HepG2 (cell line): ENCODE results near the gene CTSW. TPM values are rescaled to one million over a fixed set of nuclear protein-coding genes. Genes with fewer than 3 reads are reported as not detected.

Experiments used
- ATF7-NPFF ChIP-seq: sonication (generic); formaldehyde crosslinking; IDR thresholded peaks from 2 replicates; pipeline ENCODE4 v1.8.1; 2023; ENCODE audit warnings: mild to moderate bottlenecking, low read depth, missing genetic modification reagents, moderate library complexity
- ELF3 ChIP-seq: IDR thresholded peaks from 2 replicates; pipeline ENCODE4 v1.6.1; 2016; ENCODE audit warnings: missing genetic modification reagents, missing compliant biosample characterization
- HOXA3 ChIP-seq: sonication (generic); formaldehyde crosslinking; IDR thresholded peaks from 2 replicates; pipeline ENCODE4 v1.5.0; 2020; ENCODE audit warnings: missing genetic modification reagents
- MXI1 ChIP-seq: IDR thresholded peaks from 3 replicates; pipeline ENCODE4 v1.6.1; 2012; ENCODE audit warnings: low read depth, low read length, inconsistent platforms, borderline replicate concordance
- RBM39 ChIP-seq: fragments of 200-400 bp; formaldehyde crosslinking; IDR thresholded peaks from one replicate; pipeline ENCODE4 v1.6.1; 2018; ENCODE audit warnings: antibody characterized with exemption, mild to moderate bottlenecking, low read depth, low read length; ENCODE audit not compliant: poor library complexity, severe bottlenecking
- RFX1 ChIP-seq: fragments of 450-650 bp; IDR thresholded peaks from 2 replicates; pipeline ENCODE4 v1.6.1; 2017
- SMARCE1 ChIP-seq: fragments of 450-650 bp; IDR thresholded peaks from 2 replicates; pipeline ENCODE4 v1.6.1; 2017; ENCODE audit warnings: borderline replicate concordance
- SOX13 ChIP-seq, 3 experiments: fragments of 450-650 bp in 1 of 3; sonication (generic) in 1 of 3; formaldehyde crosslinking in 1 of 3; IDR thresholded peaks in 2 of 3; conservative IDR thresholded peaks in 1 of 3; 2 replicates each; pipeline versions ENCODE4 v1.5.0 to v1.6.1; 2016 to 2020; ENCODE audit warnings: antibody characterized with exemption in 1 of 3, mild to moderate bottlenecking in 1 of 3, missing compliant biosample characterization in 1 of 3, missing genetic modification reagents in 1 of 3, moderate library complexity in 1 of 3
- SP1 ChIP-seq, 2 experiments: fragments of 450-650 bp in 1 of 2; sonication (generic) in 1 of 2; formaldehyde crosslinking in 1 of 2; IDR thresholded peaks; 2 replicates each; pipeline versions ENCODE4 v1.4.0 to v1.6.1; 2016 to 2020; ENCODE audit warnings: missing genetic modification reagents in 1 of 2
- TAF1 ChIP-seq: sonication (generic); formaldehyde crosslinking; IDR thresholded peaks from 2 replicates; pipeline ENCODE4 v1.4.0; 2020; ENCODE audit warnings: missing genetic modification reagents
- TBX2 ChIP-seq: sonication (generic); formaldehyde crosslinking; IDR thresholded peaks from 2 replicates; pipeline ENCODE4 v1.5.0; 2020; ENCODE audit warnings: missing genetic modification reagents, mild to moderate bottlenecking, borderline replicate concordance
- TOE1 ChIP-seq: sonication (generic); formaldehyde crosslinking; IDR thresholded peaks from 2 replicates; pipeline ENCODE4 v1.4.0; 2020; ENCODE audit warnings: mild to moderate bottlenecking, missing genetic modification reagents
- YY1 ChIP-seq: IDR thresholded peaks from 2 replicates; pipeline ENCODE4 v1.6.1; 2011; ENCODE audit warnings: low read length, low read depth, moderate library complexity, mild to moderate bottlenecking; ENCODE audit not compliant: insufficient read depth, insufficient replicate concordance
- ZMAT3 ChIP-seq: sonication (generic); formaldehyde crosslinking; conservative IDR thresholded peaks from 2 replicates; pipeline ENCODE4 v1.7.0; 2021; ENCODE audit warnings: missing genetic modification reagents
- ZNF143 ChIP-seq: sonication (generic); formaldehyde crosslinking; IDR thresholded peaks from 2 replicates; pipeline ENCODE4 v1.4.0; 2020; ENCODE audit warnings: missing genetic modification reagents
- ZNF20 ChIP-seq: sonication (generic); formaldehyde crosslinking; IDR thresholded peaks from 2 replicates; pipeline ENCODE4 v1.4.0; 2020; ENCODE audit warnings: mild to moderate bottlenecking, moderate library complexity, missing genetic modification reagents
- polyA plus RNA-seq, 8 experiments: library from polyadenylated mRNA; depleted of rRNA in 3 of 8; stranded (reverse) in 7 of 8; unstranded in 1 of 8; fragments of >200 nt; fragmentation: Illumina TruSeq in 4 of 8; extraction: Trizol in 4 of 8; gene quantifications; 2 replicates each; pipeline versions ENCODE4 v1.2.1 to v1.2.3, GENCODE V29; 2011 to 2016; ENCODE audit warnings: low read depth in 4 of 8, missing spikeins in 1 of 8, mixed read lengths in 1 of 8; ENCODE audit not compliant: insufficient read depth in 1 of 8
- total RNA-seq, 5 experiments: library from RNA; depleted of rRNA; stranded (reverse); fragments of >200 nt; fragmentation: Illumina TruSeq; extraction: Trizol; gene quantifications; 2 replicates each; pipeline ENCODE4 v1.2.3, GENCODE V29; 2016; ENCODE audit warnings: low read depth in 1 of 5
- TF ChIP-seq, protein P1 (sequence below): sonication (generic); formaldehyde crosslinking; IDR thresholded peaks from 2 replicates; pipeline ENCODE4 v1.8.1; 2023; ENCODE audit warnings: mild to moderate bottlenecking, moderate library complexity, missing genetic modification reagents
- TF ChIP-seq, protein P2 (sequence below): IDR thresholded peaks from 2 replicates; pipeline ENCODE4 v1.6.1; 2018; ENCODE audit warnings: missing genetic modification reagents
- TF ChIP-seq, protein P3 (sequence below): sonication (generic); formaldehyde crosslinking; conservative IDR thresholded peaks from 2 replicates; pipeline ENCODE4 v1.4.0; 2020; ENCODE audit warnings: mild to moderate bottlenecking, missing genetic modification reagents, moderate library complexity
- TF ChIP-seq, protein P4 (sequence below): sonication (generic); formaldehyde crosslinking; IDR thresholded peaks from 2 replicates; pipeline ENCODE4 v1.4.0; 2020; ENCODE audit warnings: missing genetic modification reagents, low read depth, mild to moderate bottlenecking, borderline replicate concordance
- TF ChIP-seq, protein P5 (sequence below): sonication (generic); formaldehyde crosslinking; IDR thresholded peaks from 2 replicates; pipeline ENCODE4 v1.5.1; 2020; ENCODE audit warnings: missing genetic modification reagents, mild to moderate bottlenecking, borderline replicate concordance

Gene CTSW
- total and polyA plus RNA-seq, 2 of the 13 experiments (the other 11 are each of a cell fraction or from before 2014, with no cell fraction given), result 0.09 TPM; not detected in 1

DNA sequence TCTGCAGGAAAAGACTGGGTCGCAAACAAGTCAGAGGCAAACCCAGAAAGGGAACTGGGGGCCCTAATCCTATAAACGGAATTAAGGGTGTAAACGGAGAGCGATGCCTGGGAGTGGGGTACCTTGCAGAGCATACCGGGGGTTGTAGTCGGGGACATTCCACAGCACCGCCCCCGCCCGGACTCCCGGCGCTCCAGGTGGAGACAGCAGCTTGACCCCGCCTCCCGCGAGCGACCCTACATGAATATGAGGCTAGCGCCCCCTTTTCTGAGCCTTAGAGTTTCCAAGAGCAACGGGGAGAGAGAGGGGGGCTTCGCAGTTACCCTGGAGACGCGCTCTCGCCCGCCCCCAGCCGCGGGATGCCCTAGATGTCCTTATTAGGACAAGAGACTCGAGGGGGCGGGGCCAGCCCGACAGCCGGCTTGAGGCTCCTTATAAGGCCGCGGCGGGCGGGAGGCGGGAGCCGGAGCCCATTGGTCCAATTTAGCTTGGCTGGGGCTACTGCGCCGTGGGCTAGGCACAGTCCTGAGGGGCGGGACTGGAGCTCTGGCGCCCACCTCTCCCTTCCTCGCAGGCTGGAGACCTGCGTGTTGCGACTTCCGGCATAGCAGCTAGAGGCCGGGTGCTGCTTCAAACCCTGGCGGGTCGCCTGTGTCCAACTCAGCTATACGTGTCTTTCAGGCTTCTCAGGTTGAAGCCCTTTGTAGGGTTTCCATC is 20.4 kb upstream of the CTSW start (continued):
- TF ChIP-seq ZMAT3 (0 out of 2 replicates have a peak, but pooled peaks have one; percentile 58), YY1 (peak; percentile 15), ELF3 (CRISPR knock-in tag) (peak; percentile 67), ZNF20 (CRISPR knock-in tag) (no peak), MXI1 (peak; percentile 44; the same call in 1 of the 3 replicates), RBM39 (peak; percentile 39), ATF7-NPFF (CRISPR knock-in tag) (no peak), SP1 (IDR thresholded peaks at IDR 0.05) (no peak), SP1 (CRISPR knock-in tag; IDR thresholded peaks at IDR 0.05) (peak; percentile 68; the same call in 1 of the 2 replicates), TBX2 (CRISPR knock-in tag) (peak; percentile 41), SOX13 (IDR thresholded peaks at IDR 0.05) (no peak), SOX13 (CRISPR knock-in tag; conservative IDR thresholded peaks at IDR 0.05 in 1 of 2, IDR thresholded peaks at IDR 0.05 in 1 of 2) (peak in 1 of 2 experiments; percentile 12; a peak in 1 of 4 replicates), ZNF143 (peak; percentile 67; the same call in 1 of the 2 replicates), TOE1 (0 out of 2 replicates have a peak, but pooled peaks have one; percentile 13), SMARCE1 (no peak), TAF1 (peak; percentile 66), HOXA3 (CRISPR knock-in tag) (peak; percentile 43; the same call in 1 of the 2 replicates), RFX1 (peak; percentile 71)
- TF ChIP-seq, protein P1, sequence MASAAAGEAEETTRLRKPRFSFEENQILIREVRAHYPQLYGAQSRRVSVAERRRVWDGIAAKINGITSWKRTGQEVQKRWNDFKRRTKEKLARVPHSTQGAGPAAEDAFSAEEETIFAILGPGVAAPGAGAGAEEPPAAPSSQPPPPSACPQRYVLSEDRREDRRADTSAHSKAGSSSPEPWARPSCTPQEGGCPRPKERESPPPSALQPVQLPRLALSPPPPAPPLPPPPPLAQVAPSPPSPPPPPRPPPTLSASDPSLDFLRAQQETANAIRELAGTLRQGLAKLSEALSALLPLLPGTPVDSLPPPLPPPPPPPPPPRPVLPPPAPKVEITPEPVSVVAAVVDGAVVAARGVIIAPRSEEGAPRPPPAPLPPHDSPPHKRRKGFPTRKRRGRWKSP (CRISPR knock-in tag), result peak; percentile 31
- TF ChIP-seq, protein P2, sequence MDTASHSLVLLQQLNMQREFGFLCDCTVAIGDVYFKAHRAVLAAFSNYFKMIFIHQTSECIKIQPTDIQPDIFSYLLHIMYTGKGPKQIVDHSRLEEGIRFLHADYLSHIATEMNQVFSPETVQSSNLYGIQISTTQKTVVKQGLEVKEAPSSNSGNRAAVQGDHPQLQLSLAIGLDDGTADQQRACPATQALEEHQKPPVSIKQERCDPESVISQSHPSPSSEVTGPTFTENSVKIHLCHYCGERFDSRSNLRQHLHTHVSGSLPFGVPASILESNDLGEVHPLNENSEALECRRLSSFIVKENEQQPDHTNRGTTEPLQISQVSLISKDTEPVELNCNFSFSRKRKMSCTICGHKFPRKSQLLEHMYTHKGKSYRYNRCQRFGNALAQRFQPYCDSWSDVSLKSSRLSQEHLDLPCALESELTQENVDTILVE (CRISPR knock-in tag), result no peak
- TF ChIP-seq, protein P3, sequence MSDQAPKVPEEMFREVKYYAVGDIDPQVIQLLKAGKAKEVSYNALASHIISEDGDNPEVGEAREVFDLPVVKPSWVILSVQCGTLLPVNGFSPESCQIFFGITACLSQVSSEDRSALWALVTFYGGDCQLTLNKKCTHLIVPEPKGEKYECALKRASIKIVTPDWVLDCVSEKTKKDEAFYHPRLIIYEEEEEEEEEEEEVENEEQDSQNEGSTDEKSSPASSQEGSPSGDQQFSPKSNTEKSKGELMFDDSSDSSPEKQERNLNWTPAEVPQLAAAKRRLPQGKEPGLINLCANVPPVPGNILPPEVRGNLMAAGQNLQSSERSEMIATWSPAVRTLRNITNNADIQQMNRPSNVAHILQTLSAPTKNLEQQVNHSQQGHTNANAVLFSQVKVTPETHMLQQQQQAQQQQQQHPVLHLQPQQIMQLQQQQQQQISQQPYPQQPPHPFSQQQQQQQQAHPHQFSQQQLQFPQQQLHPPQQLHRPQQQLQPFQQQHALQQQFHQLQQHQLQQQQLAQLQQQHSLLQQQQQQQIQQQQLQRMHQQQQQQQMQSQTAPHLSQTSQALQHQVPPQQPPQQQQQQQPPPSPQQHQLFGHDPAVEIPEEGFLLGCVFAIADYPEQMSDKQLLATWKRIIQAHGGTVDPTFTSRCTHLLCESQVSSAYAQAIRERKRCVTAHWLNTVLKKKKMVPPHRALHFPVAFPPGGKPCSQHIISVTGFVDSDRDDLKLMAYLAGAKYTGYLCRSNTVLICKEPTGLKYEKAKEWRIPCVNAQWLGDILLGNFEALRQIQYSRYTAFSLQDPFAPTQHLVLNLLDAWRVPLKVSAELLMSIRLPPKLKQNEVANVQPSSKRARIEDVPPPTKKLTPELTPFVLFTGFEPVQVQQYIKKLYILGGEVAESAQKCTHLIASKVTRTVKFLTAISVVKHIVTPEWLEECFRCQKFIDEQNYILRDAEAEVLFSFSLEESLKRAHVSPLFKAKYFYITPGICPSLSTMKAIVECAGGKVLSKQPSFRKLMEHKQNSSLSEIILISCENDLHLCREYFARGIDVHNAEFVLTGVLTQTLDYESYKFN (CRISPR knock-in tag), result 0 out of 2 replicates have a peak, but pooled peaks have one; percentile 23
- TF ChIP-seq, protein P4, sequence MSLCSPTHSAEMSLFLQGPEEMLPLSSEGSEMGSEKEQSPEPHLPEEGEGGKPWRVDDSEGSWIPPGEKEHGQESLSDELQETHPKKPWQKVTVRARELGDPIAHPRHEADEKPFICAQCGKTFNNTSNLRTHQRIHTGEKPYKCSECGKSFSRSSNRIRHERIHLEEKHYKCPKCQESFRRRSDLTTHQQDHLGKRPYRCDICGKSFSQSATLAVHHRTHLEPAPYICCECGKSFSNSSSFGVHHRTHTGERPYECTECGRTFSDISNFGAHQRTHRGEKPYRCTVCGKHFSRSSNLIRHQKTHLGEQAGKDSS (CRISPR knock-in tag), result peak; percentile 42; the same call in 1 of the 2 replicates
- TF ChIP-seq, protein P5, sequence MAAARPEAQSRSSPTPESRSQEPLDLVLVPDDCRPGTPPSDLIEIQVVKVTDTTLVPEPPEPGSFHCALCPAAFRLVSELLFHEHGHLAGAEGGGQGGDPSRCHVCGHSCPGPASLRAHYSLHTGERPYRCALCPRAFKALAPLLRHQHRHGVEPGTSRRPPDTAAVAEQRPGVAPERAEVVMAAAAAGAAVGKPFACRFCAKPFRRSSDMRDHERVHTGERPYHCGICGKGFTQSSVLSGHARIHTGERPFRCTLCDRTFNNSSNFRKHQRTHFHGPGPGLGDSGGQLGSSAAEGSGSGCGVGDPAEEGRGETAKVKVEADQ (CRISPR knock-in tag), result 0 out of 2 replicates have a peak, but pooled peaks have one; percentile 23
